ENCODE data around the gene CDHR2.
A peak's percentile ranks its signal among the peaks of the same experiment; 100 is the strongest.
"Not testable (repeated sequence)": the region's sequence is repeated elsewhere in the genome, so short reads cannot be mapped to it uniquely, and the experiment has no call there.

CDHR2 gene

GRCh38 chr5:176542596-176543427 lies 6.3 kb upstream of the CDHR2 start:
- no peak for DNase-seq

GRCh38 chr5:176543428-176544182 lies 5.5 kb upstream of the CDHR2 start:
- peak; percentile 45 for DNase-seq

- no peak for DNase-seq
These were observed 3.8 kb upstream of the CDHR2 start for GRCh38 chr5:176545388-176545736.

- DNase-seq = no peak
These were observed 3.2 kb upstream of the CDHR2 start for GRCh38 chr5:176545737-176546509.

GRCh38 chr5:176547802-176548201 lies 1.3 kb upstream of the CDHR2 start:
- DNase-seq = no peak

- no peak for DNase-seq
These were observed 729 bp downstream of the CDHR2 start for GRCh38 chr5:176549871-176550270.

- no peak for DNase-seq
These were observed 1.2 kb downstream of the CDHR2 start for GRCh38 chr5:176550275-176550831.

- DNase-seq = not testable (repeated sequence)
These were observed 1.8 kb downstream of the CDHR2 start for GRCh38 chr5:176550937-176551336.

- DNase-seq = no peak
These were observed 3.3 kb downstream of the CDHR2 start for GRCh38 chr5:176552332-176552869.

GRCh38 chr5:176553260-176554085 lies 4.3 kb downstream of the CDHR2 start:
- no peak for DNase-seq

GRCh38 chr5:176557846-176558245 lies 8.7 kb downstream of the CDHR2 start:
- DNase-seq = no peak

GRCh38 chr5:176559683-176560082 lies 10.5 kb downstream of the CDHR2 start:
- DNase-seq = no peak

- no peak for DNase-seq
These were observed 11.2 kb downstream of the CDHR2 start for GRCh38 chr5:176560364-176560763.

GRCh38 chr5:176561259-176561658 lies 12.1 kb downstream of the CDHR2 start:
- DNase-seq = no peak

- DNase-seq = no peak
These were observed 13.0 kb downstream of the CDHR2 start for GRCh38 chr5:176562189-176562588.

GRCh38 chr5:176564002-176564401 lies 14.9 kb downstream of the CDHR2 start:
- DNase-seq = no peak

GRCh38 chr5:176565760-176566288 lies 16.7 kb downstream of the CDHR2 start:
- no peak for DNase-seq

GRCh38 chr5:176568657-176569056 lies 19.5 kb downstream of the CDHR2 start:
- no peak for DNase-seq

- no peak for DNase-seq
These were observed 20.9 kb downstream of the CDHR2 start for GRCh38 chr5:176570044-176570443.

- peak; percentile 17 for DNase-seq
These were observed 24.6 kb downstream of the CDHR2 start for GRCh38 chr5:176573564-176574296.

GRCh38 chr5:176574297-176574591 lies 25.1 kb downstream of the CDHR2 start:
- DNase-seq = no peak
